RWPE2 (cell line): ENCODE results near the gene RBMS1.

ENCODE experiments used
- ATAC-seq: fragments of 200-7000 bp; cut with Tn5 transposase; 3 replicates; pipeline ENCODE4 v1.9.1; 2021; ENCODE audit warnings: low read depth
- DNase-seq: peaks from one replicate; pipeline ENCODE4 v3.0.0-alpha.2; 2020; ENCODE audit warnings: low spot score
- H3K27ac ChIP-seq: fragments of 450-650 bp; 2 replicates; pipeline ENCODE4 v1.5.1; 2017; ENCODE audit warnings: mild to moderate bottlenecking; ENCODE audit not compliant: poor library complexity, severe bottlenecking
- H3K27me3 ChIP-seq: fragments of 250-450 bp; sonication (Bioruptor Pico); 2 replicates; pipeline ENCODE4 v1.5.1; 2021; ENCODE audit warnings: mild to moderate bottlenecking, moderate library complexity; ENCODE audit not compliant: insufficient read depth, poor library complexity, severe bottlenecking
- H3K36me3 ChIP-seq: fragments of 250-450 bp; sonication (Bioruptor Pico); 2 replicates; pipeline ENCODE4 v1.5.1; 2020; ENCODE audit warnings: low read depth, mild to moderate bottlenecking, moderate library complexity
- H3K4me1 ChIP-seq: fragments of 250-450 bp; sonication (Bioruptor Pico); 2 replicates; pipeline ENCODE4 v1.5.1; 2021; ENCODE audit warnings: mild to moderate bottlenecking, moderate library complexity; ENCODE audit not compliant: insufficient read depth, poor library complexity, severe bottlenecking
- H3K4me3 ChIP-seq: fragments of 250-450 bp; sonication (Bioruptor Pico); 2 replicates; pipeline ENCODE4 v1.5.1; 2021; ENCODE audit warnings: mild to moderate bottlenecking, moderate library complexity; ENCODE audit not compliant: severe bottlenecking
- H3K9me3 ChIP-seq: fragments of 250-450 bp; sonication (Bioruptor Pico); 2 replicates; pipeline ENCODE4 v1.5.1; 2021; ENCODE audit warnings: mild to moderate bottlenecking, moderate library complexity; ENCODE audit not compliant: severe bottlenecking
- TF ChIP-seq, protein P1 (sequence below): fragments of 450-650 bp; IDR thresholded peaks from one replicate; pipeline ENCODE4 v1.5.1; 2017; ENCODE audit warnings: mild to moderate bottlenecking, moderate library complexity; ENCODE audit not compliant: poor library complexity, severe bottlenecking

Gene RBMS1

DNA sequence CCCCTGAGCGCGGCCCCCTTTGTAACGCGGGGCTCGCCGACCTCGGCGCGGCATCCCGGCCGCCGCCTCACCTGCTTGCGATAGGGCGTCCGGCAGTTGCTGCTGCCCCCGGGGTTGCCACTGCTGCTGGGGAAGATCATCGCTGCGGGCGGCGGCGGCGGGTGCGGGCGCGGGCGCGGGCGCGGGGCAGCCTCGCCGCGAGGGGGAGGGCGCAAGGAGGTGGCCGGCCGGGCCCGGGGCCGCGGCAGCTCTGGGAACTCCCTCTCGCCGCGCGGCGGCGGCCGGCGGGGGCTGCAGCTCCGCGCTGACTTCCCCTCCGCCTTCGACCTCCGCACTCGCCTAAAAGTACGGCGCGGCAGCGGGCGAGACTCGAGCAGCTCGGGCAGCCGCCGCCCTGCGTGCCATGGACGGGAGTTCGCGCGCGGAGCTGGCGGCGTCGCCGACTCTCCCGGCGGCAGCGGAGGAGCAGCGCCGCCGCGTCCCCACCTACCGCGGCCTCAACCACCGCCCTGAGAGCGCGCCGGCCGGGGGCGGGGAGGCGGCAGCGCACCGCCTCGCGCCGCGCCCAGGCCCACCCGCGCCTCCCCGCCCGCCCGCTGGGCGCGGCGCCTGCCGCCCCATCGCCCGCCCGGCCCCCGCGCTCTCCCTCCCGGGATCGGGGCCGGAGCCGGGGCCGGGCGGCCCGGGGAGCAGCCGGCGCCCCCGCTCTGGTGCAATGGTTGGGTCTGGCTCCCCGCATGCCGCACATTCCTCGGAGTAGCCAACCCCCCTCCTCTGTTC lies 86.0 kb downstream of the RBMS1 start:
- Histone ChIP-seq H3K27me3 (no peaks in the 10 kb centered on the region), H3K4me1 (peaks cover 77% of the 10 kb centered on the region)
- no peak for DNase-seq

DNA sequence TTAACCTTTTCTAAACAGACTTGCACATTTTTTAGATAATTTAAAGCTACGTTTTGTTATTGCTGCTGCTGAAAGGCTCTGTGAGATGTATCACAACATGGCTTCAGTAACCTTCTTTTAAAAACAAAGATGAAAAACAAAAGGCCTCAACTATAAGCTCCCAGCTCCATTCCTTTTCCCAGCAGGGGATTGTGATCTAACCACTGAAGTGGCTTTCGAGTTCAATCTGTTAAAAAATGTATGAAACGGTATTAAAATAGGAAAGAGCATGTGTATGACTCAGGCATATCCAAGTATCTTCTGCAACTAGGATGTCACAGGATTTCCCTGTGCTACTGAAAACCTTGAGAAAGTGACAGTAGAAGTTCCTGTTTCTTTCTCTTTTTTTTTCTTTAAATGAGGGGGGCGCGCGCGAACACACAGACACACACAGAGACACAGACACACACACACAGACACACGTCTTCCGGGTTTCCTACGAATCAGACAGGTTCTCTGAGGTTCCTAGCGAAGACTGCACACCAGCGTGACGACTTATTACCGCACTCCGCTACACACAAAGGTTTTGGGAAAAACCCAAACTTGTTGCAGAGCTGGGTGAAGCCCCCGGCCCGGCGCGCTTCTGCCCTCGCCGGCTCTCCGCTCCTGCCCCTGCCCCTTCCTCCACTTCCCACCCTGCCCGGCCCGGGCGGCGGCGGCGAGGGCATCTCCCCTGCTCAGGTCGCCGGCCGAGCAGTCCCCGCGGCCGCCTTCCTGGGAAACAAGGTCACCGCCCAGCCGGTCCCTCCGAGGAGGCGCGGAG lies 86.8 kb downstream of the RBMS1 start:
- Histone ChIP-seq H3K36me3 (peaks cover 5% of the 10 kb centered on the region; the same call in 1 of the 2 replicates), H3K4me1 (peaks cover 76% of the 10 kb centered on the region), H3K27me3 (no peaks in the 10 kb centered on the region), H3K27ac (peak overlapping the region; percentile 83), H3K4me3 (peak overlapping the region; percentile 98), H3K9me3 (no peaks in the 10 kb centered on the region)
- TF ChIP-seq, protein P1, sequence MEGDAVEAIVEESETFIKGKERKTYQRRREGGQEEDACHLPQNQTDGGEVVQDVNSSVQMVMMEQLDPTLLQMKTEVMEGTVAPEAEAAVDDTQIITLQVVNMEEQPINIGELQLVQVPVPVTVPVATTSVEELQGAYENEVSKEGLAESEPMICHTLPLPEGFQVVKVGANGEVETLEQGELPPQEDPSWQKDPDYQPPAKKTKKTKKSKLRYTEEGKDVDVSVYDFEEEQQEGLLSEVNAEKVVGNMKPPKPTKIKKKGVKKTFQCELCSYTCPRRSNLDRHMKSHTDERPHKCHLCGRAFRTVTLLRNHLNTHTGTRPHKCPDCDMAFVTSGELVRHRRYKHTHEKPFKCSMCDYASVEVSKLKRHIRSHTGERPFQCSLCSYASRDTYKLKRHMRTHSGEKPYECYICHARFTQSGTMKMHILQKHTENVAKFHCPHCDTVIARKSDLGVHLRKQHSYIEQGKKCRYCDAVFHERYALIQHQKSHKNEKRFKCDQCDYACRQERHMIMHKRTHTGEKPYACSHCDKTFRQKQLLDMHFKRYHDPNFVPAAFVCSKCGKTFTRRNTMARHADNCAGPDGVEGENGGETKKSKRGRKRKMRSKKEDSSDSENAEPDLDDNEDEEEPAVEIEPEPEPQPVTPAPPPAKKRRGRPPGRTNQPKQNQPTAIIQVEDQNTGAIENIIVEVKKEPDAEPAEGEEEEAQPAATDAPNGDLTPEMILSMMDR: peak; percentile 16
- peak; percentile 34; the same call in 2 of the 3 replicates for ATAC-seq
- DNase-seq: no peak

More for the DNA sequence above, 86.0 kb downstream of the RBMS1 start:
- Histone ChIP-seq H3K4me3 (peak overlapping the region; percentile 98), H3K36me3 (peaks cover 5% of the 10 kb centered on the region; the same call in 1 of the 2 replicates), H3K9me3 (no peaks in the 10 kb centered on the region), H3K27ac (peak overlapping the region; percentile 83)
- TF ChIP-seq, protein P1: peak; percentile 7
- peak; percentile 46 for ATAC-seq

DNA sequence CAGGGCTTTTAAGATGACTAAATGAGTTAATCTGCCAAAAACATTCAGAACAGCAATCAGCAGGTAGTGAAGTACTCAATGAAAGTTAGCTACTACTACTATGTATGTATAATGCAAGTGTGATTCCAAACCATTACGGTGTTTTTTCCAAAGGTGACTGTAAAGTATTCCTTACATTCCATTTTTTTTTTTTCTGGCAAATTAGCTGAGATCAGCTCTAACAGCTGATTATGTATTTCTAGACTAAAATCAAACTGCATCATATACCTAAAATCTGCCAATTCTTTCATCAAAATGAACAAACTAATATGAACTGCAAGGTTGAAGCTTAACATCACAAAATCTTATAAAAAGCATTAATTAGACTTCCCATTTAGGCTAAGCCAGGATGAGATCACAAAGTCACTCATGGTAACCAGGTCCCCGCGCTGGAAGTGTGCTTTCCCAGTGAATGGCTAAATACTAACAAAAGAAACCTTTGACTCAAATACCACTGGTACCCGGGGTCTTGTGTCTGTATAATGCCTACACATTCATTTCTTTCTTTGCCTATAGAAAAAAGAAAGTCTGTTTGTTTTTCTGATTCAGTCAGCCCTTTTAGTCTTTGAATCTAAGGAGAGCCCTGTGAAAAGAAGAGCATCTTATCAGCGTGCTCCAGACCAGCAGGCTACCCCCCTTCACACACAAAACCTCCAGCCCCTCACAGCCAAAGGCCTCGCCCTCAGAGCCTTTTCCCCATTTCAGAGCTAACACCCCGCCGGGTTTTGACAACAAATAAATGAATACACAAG lies 88.3 kb downstream of the RBMS1 start:
- ATAC-seq: no peak
- H3K4me3 ChIP-seq: peak overlapping the region; percentile 98
- H3K9me3 ChIP-seq: no peaks in the 10 kb centered on the region
- DNase-seq: no peak
- H3K36me3 ChIP-seq: peaks cover 5% of the 10 kb centered on the region; the same call in 1 of the 2 replicates
- peak overlapping the region; percentile 83 for H3K27ac ChIP-seq
- TF ChIP-seq, protein P1: no peak
- peaks cover 74% of the 10 kb centered on the region for H3K4me1 ChIP-seq
- no peaks in the 10 kb centered on the region for H3K27me3 ChIP-seq

DNA sequence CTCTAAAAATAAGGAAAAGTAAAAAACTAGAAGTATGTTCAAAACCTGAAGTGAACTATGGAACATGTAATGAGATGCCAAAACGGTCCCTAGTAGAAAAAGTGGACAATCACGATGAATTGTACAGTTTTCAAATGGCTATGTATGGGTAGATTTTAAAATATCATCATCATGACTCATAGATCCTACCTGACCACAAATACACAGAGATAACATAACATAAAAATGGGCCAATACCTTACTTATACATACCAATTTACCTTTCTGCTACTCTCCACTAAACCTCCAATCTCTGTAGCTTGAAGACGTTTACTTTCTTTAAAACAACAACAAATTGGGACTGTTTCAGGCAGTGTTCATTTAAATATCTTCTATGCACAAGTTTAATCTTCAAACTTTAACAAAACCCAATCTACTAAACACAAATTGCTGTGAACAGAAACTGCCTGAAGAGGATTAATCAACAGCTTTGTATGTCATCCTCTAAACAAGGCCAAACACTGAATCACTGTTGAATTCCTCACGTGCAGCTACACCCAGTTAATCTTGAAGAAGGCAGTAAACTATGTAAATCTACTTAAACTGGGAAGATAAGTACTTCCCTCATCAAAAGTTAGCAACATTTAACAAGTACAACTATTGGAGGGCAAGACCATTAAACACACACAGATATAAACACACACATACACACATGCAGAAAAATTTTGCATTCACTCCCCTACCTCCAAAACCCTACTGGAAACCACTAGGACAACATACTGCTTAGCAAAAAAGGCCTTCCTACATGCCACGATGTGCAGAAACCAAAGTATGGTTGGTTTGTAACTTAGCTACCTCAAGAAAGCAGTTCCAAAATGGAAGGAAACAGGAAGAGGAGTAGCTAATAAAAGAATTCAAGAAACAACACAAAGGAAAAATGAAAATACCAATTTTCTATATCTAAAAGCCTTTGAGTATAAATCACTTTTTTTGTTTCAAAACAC lies 90.3 kb downstream of the RBMS1 start:
- ATAC-seq: no peak
- DNase-seq: no peak
- TF ChIP-seq, protein P1: no peak
- Histone ChIP-seq H3K27me3 (no peaks in the 10 kb centered on the region), H3K9me3 (no peaks in the 10 kb centered on the region), H3K4me1 (peaks cover 75% of the 10 kb centered on the region), H3K4me3 (no peak overlapping the region), H3K27ac (peak overlapping the region; percentile 6), H3K36me3 (peaks cover 5% of the 10 kb centered on the region; the same call in 1 of the 2 replicates)
